IPS DF 6.9 (cell line): ENCODE results near the gene LMNTD2.

Source experiments
- DNase-seq: peaks from one replicate; pipeline ENCODE4 v3.0.0-alpha.2; 2013; ENCODE audit warnings: low read depth, low spot score
- H3K27ac ChIP-seq: one replicate; pipeline ENCODE4 v1.5.1; 2013; ENCODE audit warnings: low read length, control low read depth
- H3K27me3 ChIP-seq: 2 replicates; pipeline ENCODE4 v1.6.1; 2013; ENCODE audit warnings: mild to moderate bottlenecking, low read length; ENCODE audit not compliant: control insufficient read depth, insufficient read depth
- H3K36me3 ChIP-seq: 2 replicates; pipeline ENCODE4 v1.6.1; 2013; ENCODE audit warnings: low read length; ENCODE audit not compliant: control insufficient read depth, insufficient read depth
- H3K4me1 ChIP-seq: 2 replicates; pipeline ENCODE4 v1.6.1; 2013; ENCODE audit warnings: low read length; ENCODE audit not compliant: control insufficient read depth, insufficient read depth
- H3K4me3 ChIP-seq: 2 replicates; pipeline ENCODE4 v1.5.1; 2013; ENCODE audit warnings: mild to moderate bottlenecking, low read length
- H3K9me3 ChIP-seq: 2 replicates; pipeline ENCODE4 v1.6.1; 2013; ENCODE audit warnings: low read length, inconsistent platforms; ENCODE audit not compliant: control insufficient read depth, insufficient read depth
- WGBS: extraction: QIAGEN DNeasy Blood & Tissue Kit; methylation state at CpG from one replicate; pipeline ENCODE4 v1.1.7; 2013; ENCODE audit warnings: mixed read lengths, missing lambda C conversion rate; ENCODE audit not compliant: insufficient read length, insufficient coverage; 5-methylcytosine and 5-hydroxymethylcytosine counted together

LMNTD2 gene

GRCh38 chr11:531919-532526 lies 28.5 kb downstream of the LMNTD2 start:
- peaks cover 1% of the 10 kb centered on the region for H3K4me1 ChIP-seq

GRCh38 chr11:530960-531831 lies 29.3 kb downstream of the LMNTD2 start:
- WGBS = no CpG with 5 or more reads among the region's 28 CpGs

More at GRCh38 chr11:531919-532526, 28.5 kb downstream of the LMNTD2 start:
- no CpG with 5 or more reads among the region's 18 CpGs for WGBS
- H3K4me3 ChIP-seq = no peak overlapping the region
- H3K36me3 ChIP-seq = peaks cover 12% of the 10 kb centered on the region; the same call in 1 of the 2 replicates
- no peak overlapping the region for H3K27ac ChIP-seq
- DNase-seq = no peak
- no peaks in the 10 kb centered on the region; the same call in 1 of the 2 replicates for H3K27me3 ChIP-seq
- no peaks in the 10 kb centered on the region for H3K9me3 ChIP-seq

GRCh38 chr11:529728-530411 lies 30.7 kb downstream of the LMNTD2 start:
- Histone ChIP-seq H3K9me3 (no peaks in the 10 kb centered on the region), H3K4me1 (no peaks in the 10 kb centered on the region; the same call in 1 of the 2 replicates), H3K36me3 (peaks cover 12% of the 10 kb centered on the region; the same call in 1 of the 2 replicates), H3K4me3 (no peak overlapping the region), H3K27me3 (no peaks in the 10 kb centered on the region), H3K27ac (no peak overlapping the region)
- WGBS = no CpG with 5 or more reads among the region's 18 CpGs
- no peak for DNase-seq

More at GRCh38 chr11:530960-531831, 29.3 kb downstream of the LMNTD2 start:
- Histone ChIP-seq H3K4me1 (no peaks in the 10 kb centered on the region; the same call in 1 of the 2 replicates), H3K9me3 (no peaks in the 10 kb centered on the region), H3K27ac (no peak overlapping the region), H3K4me3 (no peak overlapping the region), H3K27me3 (no peaks in the 10 kb centered on the region), H3K36me3 (peaks cover 12% of the 10 kb centered on the region; the same call in 1 of the 2 replicates)
- no peak for DNase-seq

- H3K27ac ChIP-seq = no peak overlapping the region
- no peak for DNase-seq
- no peaks in the 10 kb centered on the region; the same call in 1 of the 2 replicates for H3K4me1 ChIP-seq
- H3K4me3 ChIP-seq = no peak overlapping the region
- WGBS = no CpG with 5 or more reads among the region's 29 CpGs
- peaks cover 12% of the 10 kb centered on the region; the same call in 1 of the 2 replicates for H3K36me3 ChIP-seq
- H3K27me3 ChIP-seq = no peaks in the 10 kb centered on the region
- H3K9me3 ChIP-seq = no peaks in the 10 kb centered on the region
Measured at GRCh38 chr11:528815-529727, 31.5 kb downstream of the LMNTD2 start.

- peaks cover 10% of the 10 kb centered on the region; the same call in 1 of the 2 replicates for H3K36me3 ChIP-seq
- no peak for DNase-seq
Measured at GRCh38 chr11:528166-528814, 32.2 kb downstream of the LMNTD2 start.

GRCh38 chr11:526192-526591 lies 34.3 kb downstream of the LMNTD2 start:
- no CpG with 5 or more reads among the region's 17 CpGs for WGBS
- Histone ChIP-seq H3K4me3 (no peak overlapping the region), H3K27me3 (no peaks in the 10 kb centered on the region)

More at GRCh38 chr11:528166-528814, 32.2 kb downstream of the LMNTD2 start:
- Histone ChIP-seq H3K27me3 (no peaks in the 10 kb centered on the region), H3K27ac (no peak overlapping the region), H3K4me1 (no peaks in the 10 kb centered on the region), H3K9me3 (no peaks in the 10 kb centered on the region), H3K4me3 (no peak overlapping the region)
- WGBS = no CpG with 5 or more reads among the region's 30 CpGs

GRCh38 chr11:521177-521688 lies 39.3 kb downstream of the LMNTD2 start:
- H3K36me3 ChIP-seq = no peaks in the 10 kb centered on the region
- WGBS = no CpG with 5 or more reads among the region's 10 CpGs
- no peak overlapping the region for H3K4me3 ChIP-seq
- no peak overlapping the region for H3K27ac ChIP-seq
- H3K9me3 ChIP-seq = no peaks in the 10 kb centered on the region
- H3K4me1 ChIP-seq = no peaks in the 10 kb centered on the region
- DNase-seq = no peak
- no peaks in the 10 kb centered on the region for H3K27me3 ChIP-seq

More at GRCh38 chr11:526192-526591, 34.3 kb downstream of the LMNTD2 start:
- H3K36me3 ChIP-seq = 0 out of 2 replicates have a peak, but pooled peaks cover under 1% of the 10 kb centered on the region
- no peaks in the 10 kb centered on the region for H3K4me1 ChIP-seq
- DNase-seq = no peak
- H3K27ac ChIP-seq = no peak overlapping the region
- H3K9me3 ChIP-seq = no peaks in the 10 kb centered on the region

- WGBS = no CpG with 5 or more reads among the region's 39 CpGs
Measured at GRCh38 chr11:520428-521176, 39.9 kb downstream of the LMNTD2 start.

More at GRCh38 chr11:520428-521176, 39.9 kb downstream of the LMNTD2 start:
- no peak overlapping the region for H3K4me3 ChIP-seq
- no peaks in the 10 kb centered on the region for H3K4me1 ChIP-seq
- no peak for DNase-seq
- no peaks in the 10 kb centered on the region for H3K27me3 ChIP-seq
- H3K36me3 ChIP-seq = no peaks in the 10 kb centered on the region
- H3K27ac ChIP-seq = no peak overlapping the region
- no peaks in the 10 kb centered on the region for H3K9me3 ChIP-seq
